ENCODE results near the gene LRRC72.
"Not testable (repeated sequence)": the region's sequence is repeated elsewhere in the genome, so short reads cannot be mapped to it uniquely, and the experiment has no call there.

Gene LRRC72

GRCh38 chr7:16529697-16530096 is 3.1 kb downstream of the LRRC72 start:
- DNase-seq, result no peak

GRCh38 chr7:16531707-16532106 is 5.1 kb downstream of the LRRC72 start:
- DNase-seq, result no peak

DNA sequence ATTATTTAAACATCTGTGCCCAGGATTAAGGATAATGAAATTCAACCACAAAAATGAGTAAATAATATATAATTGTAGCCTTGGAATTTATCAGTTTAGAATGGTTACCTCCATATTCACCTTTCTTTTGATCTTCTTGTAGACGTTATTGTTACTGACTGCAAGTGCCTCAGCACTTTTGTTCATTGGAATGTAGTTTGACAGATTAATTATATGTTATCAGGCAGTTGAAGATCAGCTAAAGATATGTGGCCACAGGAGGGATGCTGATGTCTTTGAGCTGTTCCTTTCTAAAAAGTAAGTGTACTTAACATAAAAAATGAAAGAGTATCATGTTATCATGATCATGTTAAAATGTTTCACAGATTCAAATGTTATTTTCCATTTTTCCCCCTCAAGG is 5.6 kb downstream of the LRRC72 start:
- DNase-seq, result no peak

GRCh38 chr7:16535500-16535899 is 8.9 kb downstream of the LRRC72 start:
- no peak for DNase-seq

GRCh38 chr7:16540559-16540958 is 13.9 kb downstream of the LRRC72 start:
- not testable (repeated sequence) for DNase-seq

GRCh38 chr7:16542401-16542800 is 15.8 kb downstream of the LRRC72 start:
- DNase-seq, result no peak

- no peak for DNase-seq
These were observed 16.8 kb downstream of the LRRC72 start for GRCh38 chr7:16543456-16543855.

DNA sequence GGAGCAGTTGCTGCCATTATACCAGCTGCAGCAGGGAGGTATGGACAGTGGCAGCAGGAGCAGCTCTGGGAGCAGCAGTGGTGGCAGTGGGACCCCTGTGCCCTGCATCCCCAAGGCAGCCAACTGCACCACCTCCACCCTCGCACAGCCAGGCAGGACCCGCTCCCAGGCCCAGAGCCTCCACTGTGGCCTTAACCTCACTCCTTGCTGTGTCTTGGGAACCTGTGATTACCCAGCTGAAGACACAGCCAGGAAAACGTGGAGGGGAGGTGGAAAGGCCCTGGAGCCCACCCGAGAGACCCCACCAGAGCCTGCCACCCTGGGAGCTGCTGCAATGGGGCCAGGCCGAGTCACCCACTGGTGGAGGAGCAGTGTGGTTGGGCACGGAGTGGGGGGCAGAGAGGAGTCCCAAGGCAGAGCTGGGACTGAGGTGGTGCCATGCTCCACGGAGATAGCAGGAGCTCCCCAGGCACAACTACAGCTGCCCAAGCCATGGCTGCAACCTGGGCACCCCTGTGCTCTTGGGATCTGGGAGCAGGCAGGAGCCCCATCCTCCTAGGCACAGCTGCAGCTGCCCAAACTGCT is 20.4 kb downstream of the LRRC72 start:
- DNase-seq, result no peak

- no peak for DNase-seq
These were observed 21.8 kb downstream of the LRRC72 start for GRCh38 chr7:16548428-16548827.

DNA sequence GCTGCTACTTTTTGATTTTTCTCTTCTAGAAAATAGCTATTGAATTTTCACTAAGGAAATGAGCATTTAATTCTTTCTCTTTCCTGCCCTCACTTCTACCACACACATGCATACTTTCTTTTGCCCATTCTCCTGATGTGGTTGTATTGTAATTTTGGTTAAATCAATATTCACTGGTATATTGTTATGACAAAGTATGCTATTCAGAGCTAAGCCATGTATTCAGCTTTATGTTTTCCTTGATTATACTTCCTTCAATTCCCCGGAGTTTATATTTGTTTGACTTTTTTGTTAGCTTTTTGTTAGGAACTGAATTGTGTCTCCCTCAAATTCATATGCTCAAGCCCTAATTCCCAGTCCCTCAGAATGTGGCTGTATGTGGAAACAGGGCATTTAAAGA is 24.0 kb downstream of the LRRC72 start:
- DNase-seq, result no peak

GRCh38 chr7:16554518-16555236 is 28.1 kb downstream of the LRRC72 start:
- no peak for DNase-seq

- no peak for DNase-seq
These were observed 29.7 kb downstream of the LRRC72 start for GRCh38 chr7:16556359-16556758.

DNA sequence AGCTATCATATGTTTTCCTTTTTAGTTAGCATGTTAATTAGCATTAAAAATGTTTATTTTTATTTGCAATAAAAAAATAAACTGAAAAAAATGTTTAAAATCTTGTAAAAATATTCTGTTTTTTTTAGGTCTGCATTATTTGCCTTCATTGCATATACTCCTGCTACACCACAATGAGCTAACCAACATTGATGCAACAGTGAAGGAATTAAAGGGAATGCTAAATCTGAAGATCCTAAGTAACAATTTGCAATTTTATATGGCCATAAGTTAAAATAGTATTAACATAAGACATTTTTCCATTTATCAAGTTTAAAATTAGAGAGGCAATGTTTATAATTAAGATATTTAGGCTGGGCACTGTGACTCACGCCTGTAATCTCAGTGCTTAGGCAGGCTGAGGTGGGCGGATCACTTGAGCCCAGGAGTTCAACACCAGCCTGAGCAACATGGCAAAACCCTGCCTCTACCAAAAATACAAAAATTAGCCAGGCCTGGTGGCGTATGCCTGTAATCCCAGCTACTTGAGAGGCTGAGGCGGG is 32.2 kb downstream of the LRRC72 start:
- no peak for DNase-seq

GRCh38 chr7:16559497-16560179 is 33.0 kb downstream of the LRRC72 start:
- DNase-seq, result no peak

- DNase-seq, result no peak
These were observed 35.3 kb downstream of the LRRC72 start for GRCh38 chr7:16561943-16562342.

- DNase-seq, result no peak
These were observed 36.0 kb downstream of the LRRC72 start for GRCh38 chr7:16562456-16563220.

- no peak for DNase-seq
These were observed 36.8 kb downstream of the LRRC72 start for GRCh38 chr7:16563281-16564022.

DNA sequence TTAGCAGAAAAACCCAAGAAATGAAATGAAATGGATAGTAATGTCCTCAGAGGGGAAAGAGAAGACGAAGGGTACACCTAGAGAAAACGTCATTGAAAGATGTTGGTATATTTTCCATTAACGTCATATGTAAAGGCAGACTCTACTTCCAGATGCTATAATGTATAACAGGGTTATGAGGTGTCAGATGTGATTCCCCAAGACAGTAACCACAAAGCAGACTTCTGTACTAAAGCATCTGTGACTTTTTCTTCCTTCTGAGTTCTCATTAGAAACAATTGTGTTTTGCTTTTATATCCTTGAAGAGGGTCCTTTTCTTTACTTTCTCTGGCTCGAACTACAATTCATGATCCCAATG is 37.4 kb downstream of the LRRC72 start:
- no peak for DNase-seq

DNA sequence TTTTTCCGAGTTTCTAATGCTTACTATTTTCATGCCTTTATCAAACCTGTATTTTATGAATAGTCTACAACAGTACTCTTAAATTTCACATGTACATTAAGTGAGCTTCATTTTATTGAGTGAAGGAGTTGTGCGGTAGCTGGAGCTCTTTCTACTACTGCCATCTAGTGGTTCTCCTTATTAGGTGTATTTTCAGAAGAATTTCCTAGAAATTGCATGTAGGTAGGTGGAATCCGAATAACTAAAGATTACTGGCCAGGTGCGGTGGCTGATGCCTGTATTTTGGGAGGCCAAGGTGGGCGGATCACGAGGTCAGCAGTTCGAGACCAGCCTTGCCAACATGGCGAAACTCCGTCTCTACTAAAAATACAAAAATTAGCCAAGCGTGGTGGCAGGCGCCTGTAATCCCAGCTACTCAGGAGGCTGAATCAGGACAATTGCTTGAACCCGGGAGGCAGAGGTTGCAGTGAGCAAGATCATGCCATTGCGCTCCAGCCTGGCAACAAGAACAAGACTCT is 38.3 kb downstream of the LRRC72 start:
- no peak for DNase-seq

GRCh38 chr7:16571941-16572340 is 45.3 kb downstream of the LRRC72 start:
- no peak for DNase-seq

DNA sequence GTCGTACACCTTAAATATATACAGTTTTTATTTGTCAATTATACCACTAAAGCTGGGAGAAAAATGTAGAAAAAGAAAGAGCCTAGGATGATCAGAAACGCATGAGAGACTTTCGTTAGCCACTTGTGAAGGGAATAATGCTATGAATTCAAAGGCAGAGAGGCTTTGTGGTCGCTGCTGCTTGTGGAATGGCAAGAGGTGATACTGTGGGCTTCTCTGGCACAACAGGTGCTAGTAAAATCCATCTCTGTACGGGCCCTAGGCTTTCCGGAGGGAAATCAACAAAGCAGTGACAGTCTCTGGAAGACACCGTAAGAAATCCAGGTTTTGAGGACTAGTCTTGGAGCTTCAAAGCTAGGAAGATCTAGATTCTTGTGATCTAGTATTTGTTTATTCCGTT is 52.6 kb downstream of the LRRC72 start:
- DNase-seq, result no peak

DNA sequence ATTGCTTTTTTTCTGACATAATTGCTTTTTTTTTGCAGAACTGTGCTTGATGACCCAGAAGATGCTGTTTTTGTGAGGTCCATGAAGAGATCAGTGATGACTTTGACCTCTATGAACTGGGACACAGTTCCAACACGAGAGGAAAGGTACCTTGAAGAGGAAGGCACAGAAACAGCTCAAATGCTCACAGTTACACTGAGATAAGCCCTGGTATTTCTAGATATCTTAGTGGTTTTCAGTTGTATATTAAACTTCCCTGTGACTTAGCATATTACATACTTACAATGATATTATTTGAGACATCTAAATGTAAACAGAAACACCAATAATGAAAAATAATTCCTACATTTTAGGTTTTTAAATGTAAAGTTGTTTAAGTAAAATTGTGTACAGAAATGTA is 54.7 kb downstream of the LRRC72 start:
- no peak for DNase-seq

All from stimulated activated CD4-positive, alpha-beta T cell treated with anti-CD3 and anti-CD28 coated beads, Interleukin-1b, Interleukin-23, amount 100 ng/mL, for 48 hours (primary cell).